A549 treated with ZK216348 at 1 μM for 4 hours (cell line): ENCODE data around the gene CAPN10. TPM values are rescaled to one million over a fixed set of nuclear protein-coding genes. Genes with fewer than 3 reads are reported as not detected.

Source experiments
- total RNA-seq: library from RNA; stranded (reverse); fragments of 200-300 nt; extraction: Qiagen RNA extraction; gene quantifications from 5 replicates; pipeline ENCODE4 v1.2.3, GENCODE V29; 2022; ENCODE audit warnings: low read depth

The CAPN10 gene, protein sequence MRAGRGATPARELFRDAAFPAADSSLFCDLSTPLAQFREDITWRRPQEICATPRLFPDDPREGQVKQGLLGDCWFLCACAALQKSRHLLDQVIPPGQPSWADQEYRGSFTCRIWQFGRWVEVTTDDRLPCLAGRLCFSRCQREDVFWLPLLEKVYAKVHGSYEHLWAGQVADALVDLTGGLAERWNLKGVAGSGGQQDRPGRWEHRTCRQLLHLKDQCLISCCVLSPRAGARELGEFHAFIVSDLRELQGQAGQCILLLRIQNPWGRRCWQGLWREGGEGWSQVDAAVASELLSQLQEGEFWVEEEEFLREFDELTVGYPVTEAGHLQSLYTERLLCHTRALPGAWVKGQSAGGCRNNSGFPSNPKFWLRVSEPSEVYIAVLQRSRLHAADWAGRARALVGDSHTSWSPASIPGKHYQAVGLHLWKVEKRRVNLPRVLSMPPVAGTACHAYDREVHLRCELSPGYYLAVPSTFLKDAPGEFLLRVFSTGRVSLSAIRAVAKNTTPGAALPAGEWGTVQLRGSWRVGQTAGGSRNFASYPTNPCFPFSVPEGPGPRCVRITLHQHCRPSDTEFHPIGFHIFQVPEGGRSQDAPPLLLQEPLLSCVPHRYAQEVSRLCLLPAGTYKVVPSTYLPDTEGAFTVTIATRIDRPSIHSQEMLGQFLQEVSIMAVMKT
- 10.2 to 30.7 TPM (median 22.3 TPM) in 5 replicates for total RNA-seq

DNA sequence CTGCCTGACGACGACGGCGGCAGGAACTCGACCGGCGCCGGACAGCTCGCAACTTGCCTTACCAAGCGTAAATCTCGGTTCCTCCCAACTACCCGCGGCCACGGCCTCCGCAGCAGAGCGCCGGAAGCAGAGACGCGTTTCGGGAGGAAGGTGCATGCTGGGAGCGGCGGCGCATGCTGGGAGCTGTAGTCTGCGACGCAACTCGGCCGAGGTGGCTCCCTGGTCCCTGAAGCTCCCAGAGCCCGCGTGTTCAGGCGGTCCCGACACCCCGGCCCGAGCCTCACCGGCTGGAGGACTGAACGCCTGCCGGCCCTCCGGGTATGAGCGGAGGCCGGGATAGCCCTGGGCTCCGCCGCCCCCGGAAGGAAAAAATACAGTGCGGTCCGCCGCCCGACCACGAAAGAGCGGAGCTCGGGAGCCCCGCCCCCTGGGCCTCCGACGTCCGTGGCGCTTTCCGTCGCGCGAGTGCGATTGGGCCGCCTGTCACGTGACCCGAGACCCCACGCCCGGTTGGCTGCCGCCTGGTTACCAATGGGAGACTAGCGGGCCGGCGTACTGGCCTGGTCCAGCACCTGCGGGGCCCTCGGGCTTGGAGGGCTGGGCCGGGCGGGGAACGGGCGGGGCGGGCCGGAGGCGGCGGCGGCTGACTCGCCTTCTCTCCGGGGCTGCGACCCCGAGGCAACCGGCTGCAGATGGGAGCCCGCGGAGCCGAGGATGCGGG, at the start of gene CAPN10:
TSS of gene CAPN10 (plus strand) at position 537 of the 721 bp plus-strand sequence. CDS start at position 715, 178 bp downstream.

GRCh38 chr2:240557808-240558207, 28.7 kb upstream of the CAPN10 start, which contains the start of gene ANKMY1:
ANKMY1 (minus strand) TSS chr2:240557988; CDS start chr2:240557335, 653 bp downstream.

DNA sequence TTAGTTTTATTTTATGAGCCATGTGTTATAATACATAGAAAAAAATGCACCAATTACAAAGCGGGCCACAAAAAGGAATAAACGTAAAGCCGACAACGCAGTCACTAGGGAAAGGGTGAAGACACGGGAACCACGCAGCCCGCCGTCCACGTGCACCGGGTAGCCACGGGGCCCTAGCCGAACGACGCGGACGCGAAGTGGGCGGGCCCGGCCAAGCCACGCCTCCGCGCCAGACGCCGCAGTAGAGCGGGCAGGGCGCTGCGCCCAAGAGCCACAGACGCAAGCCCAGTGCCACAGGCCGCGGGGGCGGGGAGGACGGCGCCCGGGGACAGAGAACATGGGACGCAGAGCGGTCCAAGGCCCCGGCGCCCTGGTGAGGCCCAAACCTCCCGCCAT, 26.5 kb upstream of the CAPN10 start, which contains the start of gene DUSP28:
TSS of gene DUSP28 (plus strand) at position 274 of the 396 bp plus-strand sequence. CDS start 328 bp downstream, outside the sequence.

GRCh38 chr2:240567872-240568677, 18.5 kb upstream of the CAPN10 start, which contains the start of gene RNPEPL1:
RNPEPL1 (plus strand) TSS chr2:240568484; CDS start chr2:240568587, 103 bp downstream.

GRCh38 chr2:240624950-240625621, 38.6 kb downstream of the CAPN10 start, which contains the start of gene GPR35:
GPR35 (plus strand) TSS chr2:240625480; CDS start chr2:240629953, 4,473 bp downstream.

Other genes starting within 250 kb of the CAPN10 start
- gene GPC1, start 151.1 kb upstream of the CAPN10 start, total RNA-seq: 115 to 247 TPM (median 223 TPM) in 5 replicates
- 10.5 to 13.0 TPM (median 11.3 TPM) in 5 replicates for gene ANKMY1, start 28.7 kb upstream of the CAPN10 start, total RNA-seq
- 3.8 to 10.0 TPM (median 7.6 TPM) in 5 replicates for gene DUSP28, start 26.4 kb upstream of the CAPN10 start, total RNA-seq
- 33.3 to 71.1 TPM (median 60.4 TPM) in 5 replicates for gene RNPEPL1, start 18.2 kb upstream of the CAPN10 start, total RNA-seq
- gene GPR35, start 38.7 kb downstream of the CAPN10 start, total RNA-seq: 0.34 to 1.6 TPM (median 1.1 TPM) in 5 replicates
- not detected in 5 replicates for gene AQP12B, start 96.2 kb downstream of the CAPN10 start, total RNA-seq
- gene AQP12A, start 105.1 kb downstream of the CAPN10 start, total RNA-seq: not detected in 5 replicates
- gene KIF1A, start 233.5 kb downstream of the CAPN10 start, total RNA-seq: 0.57 to 0.95 TPM (median 0.69 TPM) in 5 replicates